ENCODE measurements around the gene CNTF. TPM values are rescaled to one million over a fixed set of nuclear protein-coding genes. Genes with fewer than 3 reads are reported as not detected.

CNTF gene
- total RNA-seq, 1 experiment from 2014 or later = 1.6 TPM

DNA sequence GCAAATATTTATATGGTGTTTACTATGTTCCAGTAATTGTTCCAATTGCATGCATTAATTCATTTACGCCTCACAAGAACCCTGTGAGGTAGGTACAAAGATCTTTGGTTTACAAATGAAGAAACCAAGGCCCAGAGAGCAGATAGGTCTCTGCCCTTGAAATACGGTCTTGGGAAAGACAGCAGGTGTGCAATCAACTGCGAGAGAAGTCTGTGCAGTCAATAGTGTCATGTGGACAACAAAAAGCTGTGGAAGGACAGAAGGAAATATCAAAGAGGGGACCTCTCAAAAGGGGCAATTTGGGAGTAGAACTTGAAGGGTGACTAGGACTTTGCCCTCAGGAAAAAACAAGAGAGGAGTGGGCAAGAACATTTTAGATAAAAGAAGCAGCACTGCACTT is 8.9 kb downstream of the CNTF start:
- H3K9me3 Mint-ChIP-seq = no peaks in the 10 kb centered on the region
- TF ChIP-seq SOX15 (CRISPR knock-in tag; IDR thresholded peaks at IDR 0.05) (no peak), FOXP1 (CRISPR knock-in tag; IDR thresholded peaks at IDR 0.05; ENCODE audit: borderline replicate concordance) (no peak), GABPB1 (CRISPR knock-in tag; IDR thresholded peaks at IDR 0.05) (no peak), SMAD3 (CRISPR knock-in tag; IDR thresholded peaks at IDR 0.05; ENCODE audit: borderline replicate concordance) (no peak), EMX1 (CRISPR knock-in tag; IDR thresholded peaks at IDR 0.05) (no peak), RELA (CRISPR knock-in tag; IDR thresholded peaks at IDR 0.05; ENCODE audit: borderline replicate concordance) (no peak), ZNF423 (CRISPR knock-in tag; IDR thresholded peaks at IDR 0.05) (no peak), ZNF317 (CRISPR knock-in tag; IDR thresholded peaks at IDR 0.05; ENCODE audit: borderline replicate concordance, low read depth) (no peak), ZNF121 (CRISPR knock-in tag; IDR thresholded peaks at IDR 0.05) (no peak), ZNF232 (CRISPR knock-in tag; IDR thresholded peaks at IDR 0.05) (no peak)
- TF ChIP-seq, protein P1, sequence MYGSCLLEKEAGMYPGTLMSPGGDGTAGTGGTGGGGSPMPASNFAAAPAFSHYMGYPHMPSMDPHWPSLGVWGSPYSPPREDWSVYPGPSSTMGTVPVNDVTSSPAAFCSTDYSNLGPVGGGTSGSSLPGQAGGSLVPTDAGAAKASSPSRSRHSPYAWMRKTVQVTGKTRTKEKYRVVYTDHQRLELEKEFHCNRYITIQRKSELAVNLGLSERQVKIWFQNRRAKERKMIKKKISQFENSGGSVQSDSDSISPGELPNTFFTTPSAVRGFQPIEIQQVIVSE (CRISPR knock-in tag; IDR thresholded peaks at IDR 0.05; ENCODE audit: borderline replicate concordance) = no peak
- TF ChIP-seq, protein P2, sequence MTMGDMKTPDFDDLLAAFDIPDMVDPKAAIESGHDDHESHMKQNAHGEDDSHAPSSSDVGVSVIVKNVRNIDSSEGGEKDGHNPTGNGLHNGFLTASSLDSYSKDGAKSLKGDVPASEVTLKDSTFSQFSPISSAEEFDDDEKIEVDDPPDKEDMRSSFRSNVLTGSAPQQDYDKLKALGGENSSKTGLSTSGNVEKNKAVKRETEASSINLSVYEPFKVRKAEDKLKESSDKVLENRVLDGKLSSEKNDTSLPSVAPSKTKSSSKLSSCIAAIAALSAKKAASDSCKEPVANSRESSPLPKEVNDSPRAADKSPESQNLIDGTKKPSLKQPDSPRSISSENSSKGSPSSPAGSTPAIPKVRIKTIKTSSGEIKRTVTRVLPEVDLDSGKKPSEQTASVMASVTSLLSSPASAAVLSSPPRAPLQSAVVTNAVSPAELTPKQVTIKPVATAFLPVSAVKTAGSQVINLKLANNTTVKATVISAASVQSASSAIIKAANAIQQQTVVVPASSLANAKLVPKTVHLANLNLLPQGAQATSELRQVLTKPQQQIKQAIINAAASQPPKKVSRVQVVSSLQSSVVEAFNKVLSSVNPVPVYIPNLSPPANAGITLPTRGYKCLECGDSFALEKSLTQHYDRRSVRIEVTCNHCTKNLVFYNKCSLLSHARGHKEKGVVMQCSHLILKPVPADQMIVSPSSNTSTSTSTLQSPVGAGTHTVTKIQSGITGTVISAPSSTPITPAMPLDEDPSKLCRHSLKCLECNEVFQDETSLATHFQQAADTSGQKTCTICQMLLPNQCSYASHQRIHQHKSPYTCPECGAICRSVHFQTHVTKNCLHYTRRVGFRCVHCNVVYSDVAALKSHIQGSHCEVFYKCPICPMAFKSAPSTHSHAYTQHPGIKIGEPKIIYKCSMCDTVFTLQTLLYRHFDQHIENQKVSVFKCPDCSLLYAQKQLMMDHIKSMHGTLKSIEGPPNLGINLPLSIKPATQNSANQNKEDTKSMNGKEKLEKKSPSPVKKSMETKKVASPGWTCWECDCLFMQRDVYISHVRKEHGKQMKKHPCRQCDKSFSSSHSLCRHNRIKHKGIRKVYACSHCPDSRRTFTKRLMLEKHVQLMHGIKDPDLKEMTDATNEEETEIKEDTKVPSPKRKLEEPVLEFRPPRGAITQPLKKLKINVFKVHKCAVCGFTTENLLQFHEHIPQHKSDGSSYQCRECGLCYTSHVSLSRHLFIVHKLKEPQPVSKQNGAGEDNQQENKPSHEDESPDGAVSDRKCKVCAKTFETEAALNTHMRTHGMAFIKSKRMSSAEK (CRISPR knock-in tag; IDR thresholded peaks at IDR 0.05; ENCODE audit: borderline replicate concordance) = no peak
- TF ChIP-seq, protein P3, sequence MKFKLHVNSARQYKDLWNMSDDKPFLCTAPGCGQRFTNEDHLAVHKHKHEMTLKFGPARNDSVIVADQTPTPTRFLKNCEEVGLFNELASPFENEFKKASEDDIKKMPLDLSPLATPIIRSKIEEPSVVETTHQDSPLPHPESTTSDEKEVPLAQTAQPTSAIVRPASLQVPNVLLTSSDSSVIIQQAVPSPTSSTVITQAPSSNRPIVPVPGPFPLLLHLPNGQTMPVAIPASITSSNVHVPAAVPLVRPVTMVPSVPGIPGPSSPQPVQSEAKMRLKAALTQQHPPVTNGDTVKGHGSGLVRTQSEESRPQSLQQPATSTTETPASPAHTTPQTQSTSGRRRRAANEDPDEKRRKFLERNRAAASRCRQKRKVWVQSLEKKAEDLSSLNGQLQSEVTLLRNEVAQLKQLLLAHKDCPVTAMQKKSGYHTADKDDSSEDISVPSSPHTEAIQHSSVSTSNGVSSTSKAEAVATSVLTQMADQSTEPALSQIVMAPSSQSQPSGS (CRISPR knock-in tag; IDR thresholded peaks at IDR 0.05; ENCODE audit: borderline replicate concordance, low read depth) = no peak

DNA sequence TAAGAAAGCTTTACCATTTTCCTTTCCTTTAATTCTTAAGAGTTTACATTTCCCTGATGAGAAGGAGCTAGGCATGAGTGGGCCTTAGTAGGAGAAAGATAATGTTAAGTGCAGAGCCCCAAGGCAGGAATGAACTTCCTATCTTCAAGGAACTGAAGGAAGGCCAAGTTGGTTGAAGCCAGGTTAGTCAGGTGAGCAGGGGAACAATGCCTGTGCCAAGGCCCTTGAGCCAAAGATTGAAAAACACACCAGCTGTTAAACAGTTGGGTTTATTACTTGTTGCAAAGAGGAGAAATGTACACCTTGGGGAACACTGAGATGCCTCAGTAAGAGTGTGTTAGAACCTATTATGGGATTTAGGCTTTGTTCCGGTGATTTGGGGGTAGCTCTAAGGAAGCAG is 10.0 kb downstream of the CNTF start:
- H3K4me3 Mint-ChIP-seq = no peak overlapping the region
- DNase-seq (ENCODE audit: low spot score) = no peak
- no peaks in the 10 kb centered on the region for H3K9me3 Mint-ChIP-seq
- CTCF ChIA-PET = interaction anchor here (0.6 to 2.6 kb wide), 2 partner anchors 331 to 426 kb away, joined by 3 to 7 read pairs; no protein-coding TSS in a partner anchor
- peaks cover 2% of the 10 kb centered on the region for H3K4me1 Mint-ChIP-seq
- POLR2A ChIA-PET = interaction anchor here (0.7 kb wide), 1 partner anchor 23 kb away, joined by 3 read pairs; no protein-coding TSS in a partner anchor
- no peaks in the 10 kb centered on the region for H3K27me3 Mint-ChIP-seq (ENCODE audit: low read depth)
- no peaks in the 10 kb centered on the region for H3K36me3 Mint-ChIP-seq
- no peak overlapping the region for H3K27ac Mint-ChIP-seq
- ATAC-seq = no peak
- TF ChIP-seq SOX15 (CRISPR knock-in tag; IDR thresholded peaks at IDR 0.05) (no peak), TEAD1 (CRISPR knock-in tag; IDR thresholded peaks at IDR 0.05) (no peak), RORB (CRISPR knock-in tag; IDR thresholded peaks at IDR 0.05) (no peak), ZNF121 (CRISPR knock-in tag; IDR thresholded peaks at IDR 0.05) (no peak), ZNF416 (CRISPR knock-in tag; IDR thresholded peaks at IDR 0.05) (no peak)
- TF ChIP-seq, protein P4, sequence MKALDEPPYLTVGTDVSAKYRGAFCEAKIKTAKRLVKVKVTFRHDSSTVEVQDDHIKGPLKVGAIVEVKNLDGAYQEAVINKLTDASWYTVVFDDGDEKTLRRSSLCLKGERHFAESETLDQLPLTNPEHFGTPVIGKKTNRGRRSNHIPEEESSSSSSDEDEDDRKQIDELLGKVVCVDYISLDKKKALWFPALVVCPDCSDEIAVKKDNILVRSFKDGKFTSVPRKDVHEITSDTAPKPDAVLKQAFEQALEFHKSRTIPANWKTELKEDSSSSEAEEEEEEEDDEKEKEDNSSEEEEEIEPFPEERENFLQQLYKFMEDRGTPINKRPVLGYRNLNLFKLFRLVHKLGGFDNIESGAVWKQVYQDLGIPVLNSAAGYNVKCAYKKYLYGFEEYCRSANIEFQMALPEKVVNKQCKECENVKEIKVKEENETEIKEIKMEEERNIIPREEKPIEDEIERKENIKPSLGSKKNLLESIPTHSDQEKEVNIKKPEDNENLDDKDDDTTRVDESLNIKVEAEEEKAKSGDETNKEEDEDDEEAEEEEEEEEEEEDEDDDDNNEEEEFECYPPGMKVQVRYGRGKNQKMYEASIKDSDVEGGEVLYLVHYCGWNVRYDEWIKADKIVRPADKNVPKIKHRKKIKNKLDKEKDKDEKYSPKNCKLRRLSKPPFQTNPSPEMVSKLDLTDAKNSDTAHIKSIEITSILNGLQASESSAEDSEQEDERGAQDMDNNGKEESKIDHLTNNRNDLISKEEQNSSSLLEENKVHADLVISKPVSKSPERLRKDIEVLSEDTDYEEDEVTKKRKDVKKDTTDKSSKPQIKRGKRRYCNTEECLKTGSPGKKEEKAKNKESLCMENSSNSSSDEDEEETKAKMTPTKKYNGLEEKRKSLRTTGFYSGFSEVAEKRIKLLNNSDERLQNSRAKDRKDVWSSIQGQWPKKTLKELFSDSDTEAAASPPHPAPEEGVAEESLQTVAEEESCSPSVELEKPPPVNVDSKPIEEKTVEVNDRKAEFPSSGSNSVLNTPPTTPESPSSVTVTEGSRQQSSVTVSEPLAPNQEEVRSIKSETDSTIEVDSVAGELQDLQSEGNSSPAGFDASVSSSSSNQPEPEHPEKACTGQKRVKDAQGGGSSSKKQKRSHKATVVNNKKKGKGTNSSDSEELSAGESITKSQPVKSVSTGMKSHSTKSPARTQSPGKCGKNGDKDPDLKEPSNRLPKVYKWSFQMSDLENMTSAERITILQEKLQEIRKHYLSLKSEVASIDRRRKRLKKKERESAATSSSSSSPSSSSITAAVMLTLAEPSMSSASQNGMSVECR (CRISPR knock-in tag; IDR thresholded peaks at IDR 0.05; ENCODE audit: borderline replicate concordance) = no peak
- TF ChIP-seq, protein P5, sequence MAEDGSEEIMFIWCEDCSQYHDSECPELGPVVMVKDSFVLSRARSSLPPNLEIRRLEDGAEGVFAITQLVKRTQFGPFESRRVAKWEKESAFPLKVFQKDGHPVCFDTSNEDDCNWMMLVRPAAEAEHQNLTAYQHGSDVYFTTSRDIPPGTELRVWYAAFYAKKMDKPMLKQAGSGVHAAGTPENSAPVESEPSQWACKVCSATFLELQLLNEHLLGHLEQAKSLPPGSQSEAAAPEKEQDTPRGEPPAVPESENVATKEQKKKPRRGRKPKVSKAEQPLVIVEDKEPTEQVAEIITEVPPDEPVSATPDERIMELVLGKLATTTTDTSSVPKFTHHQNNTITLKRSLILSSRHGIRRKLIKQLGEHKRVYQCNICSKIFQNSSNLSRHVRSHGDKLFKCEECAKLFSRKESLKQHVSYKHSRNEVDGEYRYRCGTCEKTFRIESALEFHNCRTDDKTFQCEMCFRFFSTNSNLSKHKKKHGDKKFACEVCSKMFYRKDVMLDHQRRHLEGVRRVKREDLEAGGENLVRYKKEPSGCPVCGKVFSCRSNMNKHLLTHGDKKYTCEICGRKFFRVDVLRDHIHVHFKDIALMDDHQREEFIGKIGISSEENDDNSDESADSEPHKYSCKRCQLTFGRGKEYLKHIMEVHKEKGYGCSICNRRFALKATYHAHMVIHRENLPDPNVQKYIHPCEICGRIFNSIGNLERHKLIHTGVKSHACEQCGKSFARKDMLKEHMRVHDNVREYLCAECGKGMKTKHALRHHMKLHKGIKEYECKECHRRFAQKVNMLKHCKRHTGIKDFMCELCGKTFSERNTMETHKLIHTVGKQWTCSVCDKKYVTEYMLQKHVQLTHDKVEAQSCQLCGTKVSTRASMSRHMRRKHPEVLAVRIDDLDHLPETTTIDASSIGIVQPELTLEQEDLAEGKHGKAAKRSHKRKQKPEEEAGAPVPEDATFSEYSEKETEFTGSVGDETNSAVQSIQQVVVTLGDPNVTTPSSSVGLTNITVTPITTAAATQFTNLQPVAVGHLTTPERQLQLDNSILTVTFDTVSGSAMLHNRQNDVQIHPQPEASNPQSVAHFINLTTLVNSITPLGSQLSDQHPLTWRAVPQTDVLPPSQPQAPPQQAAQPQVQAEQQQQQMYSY (CRISPR knock-in tag; IDR thresholded peaks at IDR 0.05) = no peak

More for the DNA sequence above, 8.9 kb downstream of the CNTF start:
- Mint-ChIP-seq H3K4me1 (peaks cover 2% of the 10 kb centered on the region), H3K4me3 (no peak overlapping the region), H3K27ac (no peak overlapping the region), H3K27me3 (ENCODE audit: low read depth) (no peaks in the 10 kb centered on the region), H3K36me3 (no peaks in the 10 kb centered on the region; the same call in 1 of the 2 replicates)
- ChIA-PET CTCF (interaction anchor here (1.8 to 2.7 kb wide), 4 partner anchors 8 to 527 kb away, joined by 7 to 22 read pairs (median 14); no protein-coding TSS in a partner anchor), POLR2A (no interaction called here)
- DNase-seq (ENCODE audit: low spot score) (no peak), ATAC-seq (no peak)
